Peyer's patch (tissue), 4 donors: ENCODE data around the gene SUGCT. TPM values are rescaled to one million over a fixed set of nuclear protein-coding genes. Genes with fewer than 3 reads are reported as not detected.
"Not testable (repeated sequence)": the region's sequence is repeated elsewhere in the genome, so short reads cannot be mapped to it uniquely, and the experiment has no call there.

Source experiments
- DNase-seq, 3 donors: peaks; one replicate each; pipeline ENCODE4 v3.0.0-alpha.2; 2017 to 2019
- H3K27ac ChIP-seq, 4 donors: fragments of 200-600 bp; sonication (generic); one replicate each; pipeline ENCODE4 v1.5.1; 2016 to 2019
- H3K27me3 ChIP-seq, 2 donors: fragments of 200-600 bp; sonication (generic); one replicate each; pipeline ENCODE4 v1.5.1; 2019
- H3K36me3 ChIP-seq, 3 donors: fragments of 200-600 bp; sonication (generic); one replicate each; pipeline ENCODE4 v1.5.1; 2016 to 2019
- H3K4me1 ChIP-seq, 4 donors: fragments of 200-600 bp; sonication (generic); one replicate each; pipeline ENCODE4 v1.5.1; 2016 to 2019
- H3K4me3 ChIP-seq, 4 donors: fragments of 200-600 bp; sonication (generic); 1 replicate in 3 of 4; 2 replicates in 1 of 4; pipeline ENCODE4 v1.5.1; 2016 to 2019; ENCODE audit warnings: mild to moderate bottlenecking in 1 of 4
- H3K9me3 ChIP-seq, 4 donors: fragments of 200-600 bp; sonication (generic); one replicate each; pipeline ENCODE4 v1.5.1; 2016 to 2019; ENCODE audit warnings: mild to moderate bottlenecking in 1 of 4
- CTCF ChIP-seq, 6 experiments: fragments of 450-650 bp in 4 of 6; fragments of 200-600 bp in 2 of 6; sonication (generic) in 1 of 6; IDR thresholded peaks; one replicate each; pipeline ENCODE4 v1.5.1; 2017 to 2019; ENCODE audit warnings: antibody characterized with exemption in 6 of 6, mild to moderate bottlenecking in 3 of 6, moderate library complexity in 1 of 6
- POLR2A ChIP-seq, 2 donors: fragments of 450-650 bp; IDR thresholded peaks; one replicate each; pipeline ENCODE4 v1.5.1; 2017; ENCODE audit warnings: antibody characterized with exemption in 2 of 2, mild to moderate bottlenecking in 2 of 2, moderate library complexity in 2 of 2
- total RNA-seq, 4 donors: library from RNA; depleted of rRNA; stranded (reverse); fragments of >200 nt; gene quantifications; one replicate each; pipeline ENCODE4 v1.1.0, GENCODE V29; 2016

SUGCT gene
- total RNA-seq, 4 donors from 2014 or later: 6.4 to 8.9 (median 8.3) TPM; not detected in 1

GRCh38 chr7:40115936-40116335 is 18.9 kb upstream of the SUGCT start:
- no peaks in the 10 kb centered on the region for H3K9me3 ChIP-seq
- no peaks in the 10 kb centered on the region for H3K4me1 ChIP-seq
- DNase-seq: no peak
- no peak overlapping the region for H3K4me3 ChIP-seq
- no peak for TF ChIP-seq CTCF (IDR thresholded peaks at IDR 0.05)
- TF ChIP-seq POLR2A (IDR thresholded peaks at IDR 0.05): no peak
- no peaks in the 10 kb centered on the region for H3K27me3 ChIP-seq
- no peak overlapping the region for H3K27ac ChIP-seq
- no peaks in the 10 kb centered on the region for H3K36me3 ChIP-seq

- H3K27ac ChIP-seq, DNase-seq, H3K36me3 ChIP-seq, H3K9me3 ChIP-seq, H3K27me3 ChIP-seq, H3K4me1 ChIP-seq, H3K4me3 ChIP-seq: not testable (repeated sequence)
These were observed 17.6 kb upstream of the SUGCT start for GRCh38 chr7:40117199-40117598.

GRCh38 chr7:40118201-40118600 is 16.6 kb upstream of the SUGCT start:
- not testable (repeated sequence) for H3K27me3 ChIP-seq

GRCh38 chr7:40120020-40120419 is 14.8 kb upstream of the SUGCT start:
- H3K4me3 ChIP-seq: no peak overlapping the region
- no peak for DNase-seq
- no peaks in the 10 kb centered on the region for H3K9me3 ChIP-seq
- no peak overlapping the region for H3K27ac ChIP-seq
- no peaks in the 10 kb centered on the region for H3K36me3 ChIP-seq
- H3K27me3 ChIP-seq: no peaks in the 10 kb centered on the region
- no peaks in the 10 kb centered on the region for H3K4me1 ChIP-seq
- TF ChIP-seq POLR2A (IDR thresholded peaks at IDR 0.05) (no peak), CTCF (IDR thresholded peaks at IDR 0.05) (no peak)

More at GRCh38 chr7:40118201-40118600, 16.6 kb upstream of the SUGCT start:
- H3K27ac ChIP-seq, H3K9me3 ChIP-seq, DNase-seq, H3K4me3 ChIP-seq, H3K36me3 ChIP-seq, H3K4me1 ChIP-seq: not testable (repeated sequence)

GRCh38 chr7:40122100-40122939 is 12.5 kb upstream of the SUGCT start:
- not testable (repeated sequence) for H3K4me3 ChIP-seq, DNase-seq, H3K4me1 ChIP-seq, H3K27me3 ChIP-seq, H3K9me3 ChIP-seq, H3K36me3 ChIP-seq, H3K27ac ChIP-seq

- H3K27me3 ChIP-seq: no peaks in the 10 kb centered on the region
- DNase-seq: no peak
- no peaks in the 10 kb centered on the region for H3K36me3 ChIP-seq
- H3K4me3 ChIP-seq: no peak overlapping the region
- H3K4me1 ChIP-seq: no peaks in the 10 kb centered on the region
- no peaks in the 10 kb centered on the region for H3K9me3 ChIP-seq
- no peak overlapping the region for H3K27ac ChIP-seq
- TF ChIP-seq POLR2A (IDR thresholded peaks at IDR 0.05) (no peak), CTCF (IDR thresholded peaks at IDR 0.05) (no peak)
These were observed 11.9 kb upstream of the SUGCT start for GRCh38 chr7:40122940-40123254.

GRCh38 chr7:40133561-40134427 is 1.0 kb upstream of the SUGCT start:
- TF ChIP-seq CTCF (IDR thresholded peaks at IDR 0.05) (no peak), POLR2A (IDR thresholded peaks at IDR 0.05) (no peak)
- no peak for DNase-seq

More at GRCh38 chr7:40133561-40134427, 1.0 kb upstream of the SUGCT start:
- Histone ChIP-seq H3K36me3 (no peaks in the 10 kb centered on the region), H3K27me3 (no peaks in the 10 kb centered on the region), H3K27ac (peak overlapping the region; percentile 82 to 91 (median 88)), H3K4me1 (peaks cover 0 to 25% (median 2%) of the 10 kb centered on the region in 4 donors), H3K4me3 (peak overlapping the region; percentile 82 to 92 (median 85)), H3K9me3 (no peaks in the 10 kb centered on the region)
